Fibroblast of lung (primary cell): ENCODE data around the gene RNF180.

Experiments
- CTCF ChIP-seq, 2 donors: IDR thresholded peaks in 1 of 2; conservative IDR thresholded peaks in 1 of 2; 1 replicate in 1 of 2; 2 replicates in 1 of 2; pipeline ENCODE4 v1.5.1; 2011 to 2012; ENCODE audit warnings: low read length in 2 of 2, control low read depth in 1 of 2, inconsistent platforms in 1 of 2, low read depth in 1 of 2, mild to moderate bottlenecking in 1 of 2
- EZH2 ChIP-seq: IDR thresholded peaks from 2 replicates; pipeline ENCODE4 v1.5.1; 2012; ENCODE audit warnings: low read length, control low read depth, mild to moderate bottlenecking; ENCODE audit errors: missing control alignments

- TF ChIP-seq CTCF (conservative IDR thresholded peaks at IDR 0.05 in 1 of 2, IDR thresholded peaks at IDR 0.05 in 1 of 2; ENCODE audit: low read depth in 1 of 2, low read length in 2 of 2): no peak
- TF ChIP-seq EZH2: no peak
Observed at GRCh38 chr5:64164166-64164565, 1.5 kb upstream of the RNF180 start.
